ENCODE measurements around the gene PCP2. TPM values are rescaled to one million over a fixed set of nuclear protein-coding genes. Genes with fewer than 3 reads are reported as not detected.

PCP2 gene
- total RNA-seq, 1 experiment from 2014 or later, result 1.9 TPM

- Histone ChIP-seq H3K27me3 (replicated peaks; ENCODE audit: control insufficient read depth, insufficient read depth, low read length) (no peaks in the 10 kb centered on the region), H3K4me1 (no peaks in the 10 kb centered on the region), H3K9me3 (no peaks in the 10 kb centered on the region), H3K36me3 (ENCODE audit: control insufficient read depth, insufficient read depth, low read length) (no peaks in the 10 kb centered on the region), H3K4me3 (ENCODE audit: low read depth, low read length) (peak overlapping the region; percentile 1; the same call in 1 of the 2 replicates)
- peak overlapping the region; percentile 93 for H3K27ac Mint-ChIP-seq (ENCODE audit: unreplicated experiment)
- H3K36me3 Mint-ChIP-seq (ENCODE audit: insufficient read depth, unreplicated experiment), result no peaks in the 10 kb centered on the region
- intact Hi-C loops (cut with micrococcal nuclease; ENCODE audit: unreplicated experiment), result loop anchor here (1.0 kb wide), 2 partner anchors 28 to 147 kb away; partner anchors contain the start of gene TRAPPC5
- no peaks in the 10 kb centered on the region for H3K9me3 Mint-ChIP-seq (ENCODE audit: unreplicated experiment)
- ChIA-PET CTCF (interaction anchor here (0.6 to 1.9 kb wide), 4 partner anchors 28 to 147 kb away, joined by 3 to 13 read pairs (median 6); partner anchors contain the start of gene TRAPPC5), POLR2A (interaction anchor here (0.7 kb wide), 1 partner anchor 405 kb away, joined by 3 read pairs; no protein-coding TSS in a partner anchor)
- H3K4me1 Mint-ChIP-seq (ENCODE audit: low read depth, unreplicated experiment), result peaks cover 13% of the 10 kb centered on the region
- peak; percentile 90 to 92 for TF ChIP-seq CTCF (IDR thresholded peaks at IDR 0.05; ENCODE audit: insufficient read depth in 1 of 2, low read depth in 1 of 2, low read length in 1 of 2, severe bottlenecking in 1 of 2, unreplicated experiment in 1 of 2)
- DNase-seq, result peak; percentile 88 to 92
- BruUV-seq (replicated peaks), result no TSS peak
- no peaks in the 10 kb centered on the region for H3K27me3 Mint-ChIP-seq (ENCODE audit: insufficient read depth, unreplicated experiment)
- H3K4me3 Mint-ChIP-seq (ENCODE audit: unreplicated experiment), result peak overlapping the region; percentile 80
Measured at GRCh38 chr19:7652061-7652641, 18.6 kb upstream of the PCP2 start.

GRCh38 chr19:7650148-7650547 is 16.6 kb upstream of the PCP2 start:
- BruUV-seq (replicated peaks), result no TSS peak
- Mint-ChIP-seq H3K36me3 (ENCODE audit: insufficient read depth, unreplicated experiment) (no peaks in the 10 kb centered on the region), H3K4me3 (ENCODE audit: unreplicated experiment) (no peak overlapping the region), H3K27ac (ENCODE audit: unreplicated experiment) (no peak overlapping the region), H3K9me3 (ENCODE audit: unreplicated experiment) (no peaks in the 10 kb centered on the region), H3K4me1 (ENCODE audit: low read depth, unreplicated experiment) (peaks cover 13% of the 10 kb centered on the region), H3K27me3 (ENCODE audit: insufficient read depth, unreplicated experiment) (no peaks in the 10 kb centered on the region)
- H3K9me3 ChIP-seq, result no peaks in the 10 kb centered on the region
- POLR2A ChIA-PET, result no interaction called here
- intact Hi-C loops (cut with micrococcal nuclease; ENCODE audit: unreplicated experiment), result no loop called here
- no peak overlapping the region for H3K4me3 ChIP-seq (ENCODE audit: low read depth, low read length)
- no peaks in the 10 kb centered on the region for H3K4me1 ChIP-seq
- DNase-seq, result no peak
- TF ChIP-seq CTCF (IDR thresholded peaks at IDR 0.05; ENCODE audit: insufficient read depth in 1 of 2, low read depth in 1 of 2, low read length in 1 of 2, severe bottlenecking in 1 of 2, unreplicated experiment in 1 of 2), result no peak
- no peaks in the 10 kb centered on the region for H3K36me3 ChIP-seq (ENCODE audit: control insufficient read depth, insufficient read depth, low read length)
- CTCF ChIA-PET, result interaction anchor here (0.9 to 2.1 kb wide), 2 partner anchors 31 to 155 kb away, joined by 3 to 8 read pairs; partner anchors contain the start of gene TRAPPC5
- no peaks in the 10 kb centered on the region for H3K27me3 ChIP-seq (replicated peaks; ENCODE audit: control insufficient read depth, insufficient read depth, low read length)

- H3K27ac Mint-ChIP-seq (ENCODE audit: unreplicated experiment), result no peak overlapping the region
- intact Hi-C loops (cut with micrococcal nuclease; ENCODE audit: unreplicated experiment), result no loop called here
- no peak for DNase-seq
- no peaks in the 10 kb centered on the region; the same call in 1 of the 2 replicates for H3K36me3 ChIP-seq (ENCODE audit: control insufficient read depth, insufficient read depth, low read length)
- ChIA-PET CTCF (no interaction called here), POLR2A (no interaction called here)
- no peak for TF ChIP-seq CTCF (IDR thresholded peaks at IDR 0.05; ENCODE audit: insufficient read depth in 1 of 2, low read depth in 1 of 2, low read length in 1 of 2, severe bottlenecking in 1 of 2, unreplicated experiment in 1 of 2)
- H3K9me3 Mint-ChIP-seq (ENCODE audit: unreplicated experiment), result no peaks in the 10 kb centered on the region
- H3K4me1 ChIP-seq, result no peaks in the 10 kb centered on the region
- H3K9me3 ChIP-seq, result no peaks in the 10 kb centered on the region
- H3K27me3 Mint-ChIP-seq (ENCODE audit: insufficient read depth, unreplicated experiment), result no peaks in the 10 kb centered on the region
- H3K36me3 Mint-ChIP-seq (ENCODE audit: insufficient read depth, unreplicated experiment), result peaks cover 9% of the 10 kb centered on the region
- H3K4me3 ChIP-seq (ENCODE audit: low read depth, low read length), result no peak overlapping the region
- H3K27me3 ChIP-seq (replicated peaks; ENCODE audit: control insufficient read depth, insufficient read depth, low read length), result no peaks in the 10 kb centered on the region
- peaks cover 13% of the 10 kb centered on the region for H3K4me1 Mint-ChIP-seq (ENCODE audit: low read depth, unreplicated experiment)
- BruUV-seq (replicated peaks), result no TSS peak
- H3K4me3 Mint-ChIP-seq (ENCODE audit: unreplicated experiment), result no peak overlapping the region
Measured at GRCh38 chr19:7648265-7649014, 14.9 kb upstream of the PCP2 start.

Data from Caco-2 (cell line).